Ovary (tissue), 9 donors: ENCODE results near the gene UCKL1. TPM values are rescaled to one million over a fixed set of nuclear protein-coding genes. Genes with fewer than 3 reads are reported as not detected.
"Not testable (repeated sequence)": the region's sequence is repeated elsewhere in the genome, so short reads cannot be mapped to it uniquely, and the experiment has no call there.

Source experiments
- DNase-seq, 5 donors: peaks; one replicate each; pipeline ENCODE4 v3.0.0-alpha.2; 2019 to 2020
- H3K27ac ChIP-seq, 2 donors: fragments of 200-600 bp; one replicate each; pipeline versions ENCODE4 v1.5.1 to v1.8.0; 2019 to 2022
- H3K27me3 ChIP-seq: fragments of 200-600 bp; one replicate; pipeline ENCODE4 v1.8.0; 2022
- H3K36me3 ChIP-seq: fragments of 200-600 bp; sonication (generic); one replicate; pipeline ENCODE4 v1.5.1; 2019
- H3K4me1 ChIP-seq: one replicate; pipeline ENCODE4 v1.8.1; 2013; ENCODE audit warnings: mild to moderate bottlenecking, moderate library complexity; ENCODE audit not compliant: insufficient read depth
- H3K4me3 ChIP-seq: fragments of 200-600 bp; sonication (generic); one replicate; pipeline ENCODE4 v1.5.1; 2017
- H3K9me3 ChIP-seq, 2 donors: fragments of 200-600 bp in 1 of 2; sonication (generic) in 1 of 2; one replicate each; pipeline versions ENCODE4 v1.5.1 to v1.8.1; 2013 to 2019; ENCODE audit warnings: mild to moderate bottlenecking in 1 of 2, moderate library complexity in 1 of 2
- CTCF ChIP-seq, 3 donors: fragments of 450-650 bp in 2 of 3; fragments of 200-600 bp in 1 of 3; IDR thresholded peaks; one replicate each; pipeline versions ENCODE4 v1.5.1 to v1.8.0; 2016 to 2022; ENCODE audit warnings: antibody characterized with exemption in 3 of 3, mild to moderate bottlenecking in 1 of 3
- EP300 ChIP-seq: sonication (generic); formaldehyde crosslinking; IDR thresholded peaks from one replicate; pipeline ENCODE4 v1.6.1; 2017; ENCODE audit warnings: antibody characterized with exemption
- POLR2A ChIP-seq: fragments of 450-650 bp; IDR thresholded peaks from one replicate; pipeline ENCODE4 v1.6.1; 2017; ENCODE audit warnings: antibody characterized with exemption, mild to moderate bottlenecking, moderate library complexity
- WGBS, 3 donors: extraction: QIAGEN DNeasy Blood & Tissue Kit in 1 of 3; methylation state at CpG; one replicate each; pipeline versions ENCODE4 v1.1.5 to v1.1.7; 2013 to 2017; 5-methylcytosine and 5-hydroxymethylcytosine counted together
- intact Hi-C, 4 donors: fragments of 100-400 bp; cut with DNase I; formaldehyde crosslinking; loops; one replicate each; pipeline versions ENCODE4 v1.11.0 to v1.15.1; 2022 to 2023
- polyA plus RNA-seq, 2 donors: library from polyadenylated mRNA; stranded (reverse); fragments of 200-250 nt in 1 of 2; fragments of 350-450 nt in 1 of 2; fragmentation: Illumina TruSeq in 1 of 2; extraction: RNeasy Lipid Tissue Mini Kit (QIAGEN cat#74804) in 1 of 2; gene quantifications; one replicate each; pipeline ENCODE4 v1.2.3, GENCODE V29; 2013 to 2014
- total RNA-seq, 7 donors: library from RNA; depleted of rRNA in 2 of 7; stranded (reverse); fragments of >200 nt in 2 of 7; fragmentation: NEBNext Ultra II Directional in 3 of 7; extraction: Animal tissue kit (Norgen Biotek cat#: 25700) in 3 of 7; gene quantifications; one replicate each; pipeline versions ENCODE4 v1.1.0 to v1.2.4, GENCODE V29; 2016 to 2023
- donor health status: DM: no; HTN: no; CAD: no; lungs with moderate emphysema.
- donor health status: DM: no; HTN: no; CAD: no.
- donor health status: Bipolar disorder and iron deficiency.
- donor health status: DM: yes; HTN: yes; CAD: no.
- donor health status: DM: no; HTN: no; CAD: no.
- donor health status: DM: yes; HTN: yes; CAD: no.

UCKL1 gene
- total and polyA plus RNA-seq, 9 donors = 6.6 to 58.6 (median 47.0) TPM

GRCh38 chr20:63933646-63934045, 22.6 kb downstream of the UCKL1 start:
- H3K36me3 ChIP-seq = no peaks in the 10 kb centered on the region
- intact Hi-C loops = no loop called here
- TF ChIP-seq CTCF (IDR thresholded peaks at IDR 0.05) = no peak
- TF ChIP-seq EP300 = no peak
- no peak for TF ChIP-seq POLR2A
- no peaks in the 10 kb centered on the region for H3K4me1 ChIP-seq
- WGBS, 3 donors = 70 to 85% (median 75%) methylated on average over 5 of the region's 5 CpGs
- no peak overlapping the region for H3K27ac ChIP-seq
- H3K4me3 ChIP-seq = no peak overlapping the region
- H3K9me3 ChIP-seq = no peaks in the 10 kb centered on the region
- DNase-seq = no peak
- no peaks in the 10 kb centered on the region for H3K27me3 ChIP-seq

GRCh38 chr20:63932606-63933160, 23.5 kb downstream of the UCKL1 start:
- no peak overlapping the region for H3K27ac ChIP-seq
- no peaks in the 10 kb centered on the region for H3K36me3 ChIP-seq
- WGBS, 3 donors = 90 to 91% (median 90%) methylated on average over 17 of the region's 17 CpGs
- H3K27me3 ChIP-seq = no peaks in the 10 kb centered on the region
- H3K4me3 ChIP-seq = no peak overlapping the region
- H3K4me1 ChIP-seq = no peaks in the 10 kb centered on the region
- H3K9me3 ChIP-seq = no peaks in the 10 kb centered on the region
- intact Hi-C loops = no loop called here
- DNase-seq = no peak
- no peak for TF ChIP-seq CTCF (IDR thresholded peaks at IDR 0.05)
- no peak for TF ChIP-seq POLR2A
- TF ChIP-seq EP300 = no peak

- no peak overlapping the region for H3K27ac ChIP-seq
- intact Hi-C loops = no loop called here
- H3K36me3 ChIP-seq = no peaks in the 10 kb centered on the region
- H3K4me3 ChIP-seq = no peak overlapping the region
- 92 to 95% (median 94%) methylated on average over 19 of the region's 19 CpGs for WGBS, 3 donors
- H3K9me3 ChIP-seq = no peaks in the 10 kb centered on the region
- H3K4me1 ChIP-seq = no peaks in the 10 kb centered on the region
- H3K27me3 ChIP-seq = no peaks in the 10 kb centered on the region
- TF ChIP-seq POLR2A = no peak
- no peak for TF ChIP-seq CTCF (IDR thresholded peaks at IDR 0.05)
- no peak for TF ChIP-seq EP300
- no peak for DNase-seq
Observed at GRCh38 chr20:63931735-63932134, 24.5 kb downstream of the UCKL1 start.

- no peak overlapping the region for H3K4me3 ChIP-seq
- no peaks in the 10 kb centered on the region for H3K36me3 ChIP-seq
- peak in 1 of 5 donors; percentile 34 for DNase-seq
- no peaks in the 10 kb centered on the region for H3K9me3 ChIP-seq
- no peaks in the 10 kb centered on the region for H3K27me3 ChIP-seq
- TF ChIP-seq CTCF (IDR thresholded peaks at IDR 0.05) = no peak
- TF ChIP-seq POLR2A = no peak
- TF ChIP-seq EP300 = no peak
- 87 to 89% (median 88%) methylated on average over 37 of the region's 37 CpGs for WGBS, 3 donors
- intact Hi-C loops = no loop called here
- no peak overlapping the region for H3K27ac ChIP-seq
- H3K4me1 ChIP-seq = no peaks in the 10 kb centered on the region
Observed at GRCh38 chr20:63930971-63931553, 25.2 kb downstream of the UCKL1 start.

DNA sequence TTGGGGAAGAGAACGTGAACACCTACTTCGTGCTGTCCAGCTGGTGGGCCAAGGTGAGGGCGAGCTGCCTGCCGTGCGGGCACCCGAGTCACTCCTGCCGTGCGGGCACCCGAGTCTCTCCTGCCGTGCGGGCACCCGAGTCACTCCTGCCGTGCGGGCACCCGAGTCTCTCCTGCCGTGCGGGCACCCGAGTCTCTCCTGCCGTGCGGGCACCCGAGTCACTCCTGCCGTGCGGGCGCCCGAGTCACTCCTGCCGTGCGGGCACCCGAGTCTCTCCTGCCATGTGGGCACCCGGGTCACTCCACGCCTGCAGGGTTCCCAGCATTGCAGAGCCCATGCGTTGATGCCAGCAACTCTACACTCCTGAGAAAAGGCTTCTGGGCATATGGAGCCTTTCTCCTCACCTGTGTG, 26.7 kb downstream of the UCKL1 start:
- intact Hi-C loops, H3K4me3 ChIP-seq, H3K4me1 ChIP-seq, H3K27me3 ChIP-seq, H3K27ac ChIP-seq, H3K36me3 ChIP-seq, H3K9me3 ChIP-seq, DNase-seq: not testable (repeated sequence)
- 89 to 94% (median 94%) methylated on average over 30 to 31 of the region's 31 CpGs for WGBS, 3 donors
